HepG2 (cell line): ENCODE data around the gene PCYT2. TPM values are rescaled to one million over a fixed set of nuclear protein-coding genes. Genes with fewer than 3 reads are reported as not detected.
A peak's percentile ranks its signal among the peaks of the same experiment; 100 is the strongest.

Experiments used
- AKAP8 ChIP-seq: sonication (generic); formaldehyde crosslinking; IDR thresholded peaks from 2 replicates; pipeline ENCODE4 v1.5.1; 2020; ENCODE audit warnings: mild to moderate bottlenecking, missing genetic modification reagents
- ARNTL ChIP-seq: sonication (generic); formaldehyde crosslinking; IDR thresholded peaks from 2 replicates; pipeline ENCODE4 v1.4.0; 2020; ENCODE audit warnings: mild to moderate bottlenecking, missing genetic modification reagents
- BORCS8-MEF2B ChIP-seq: sonication (generic); formaldehyde crosslinking; IDR thresholded peaks from 2 replicates; pipeline ENCODE4 v1.8.0; 2022; ENCODE audit warnings: mild to moderate bottlenecking, missing genetic modification reagents
- DZIP1 ChIP-seq: sonication (generic); formaldehyde crosslinking; IDR thresholded peaks from 2 replicates; pipeline ENCODE4 v1.5.0; 2020; ENCODE audit warnings: mild to moderate bottlenecking, missing genetic modification reagents
- EEA1 ChIP-seq: sonication (generic); formaldehyde crosslinking; IDR thresholded peaks from 2 replicates; pipeline ENCODE4 v1.5.1; 2020; ENCODE audit warnings: mild to moderate bottlenecking, missing genetic modification reagents, borderline replicate concordance
- HNRNPL ChIP-seq: fragments of 200-400 bp; formaldehyde crosslinking; IDR thresholded peaks from 2 replicates; pipeline ENCODE4 v1.6.1; 2017; ENCODE audit warnings: mild to moderate bottlenecking, low read depth, low read length
- MTERF4 ChIP-seq: sonication (generic); formaldehyde crosslinking; IDR thresholded peaks from 2 replicates; pipeline ENCODE4 v1.8.0; 2023; ENCODE audit warnings: mild to moderate bottlenecking, missing genetic modification reagents
- POLR2AphosphoS2 ChIP-seq: IDR thresholded peaks from 2 replicates; pipeline ENCODE4 v1.6.1; 2011; ENCODE audit warnings: low read depth, low read length, improper control_type of control experiment
- SALL1 ChIP-seq: sonication (generic); formaldehyde crosslinking; IDR thresholded peaks from 2 replicates; pipeline ENCODE4 v1.8.0; 2022; ENCODE audit warnings: mild to moderate bottlenecking, missing genetic modification reagents
- ZFAT ChIP-seq: sonication (generic); formaldehyde crosslinking; conservative IDR thresholded peaks from 2 replicates; pipeline ENCODE4 v1.8.1; 2023; ENCODE audit warnings: missing genetic modification reagents, inconsistent platforms
- ZNF3 ChIP-seq: IDR thresholded peaks from 2 replicates; pipeline ENCODE4 v1.7.0; 2017; ENCODE audit warnings: inconsistent platforms
- ZNF382 ChIP-seq: sonication (generic); formaldehyde crosslinking; IDR thresholded peaks from 2 replicates; pipeline ENCODE4 v1.5.0; 2020; ENCODE audit warnings: missing genetic modification reagents, mild to moderate bottlenecking, borderline replicate concordance
- ZNF44 ChIP-seq: sonication (generic); formaldehyde crosslinking; IDR thresholded peaks from 2 replicates; pipeline ENCODE4 v1.5.1; 2020; ENCODE audit warnings: mild to moderate bottlenecking, missing genetic modification reagents
- ZNF468 ChIP-seq: sonication (generic); formaldehyde crosslinking; IDR thresholded peaks from 2 replicates; pipeline ENCODE4 v1.8.0; 2022; ENCODE audit warnings: mild to moderate bottlenecking, moderate library complexity, missing genetic modification reagents
- ZNF543 ChIP-seq: sonication (generic); formaldehyde crosslinking; IDR thresholded peaks from 2 replicates; pipeline ENCODE4 v1.4.0; 2020; ENCODE audit warnings: mild to moderate bottlenecking, missing genetic modification reagents
- ZNF547 ChIP-seq: sonication (generic); formaldehyde crosslinking; IDR thresholded peaks from 2 replicates; pipeline ENCODE4 v1.5.1; 2020; ENCODE audit warnings: mild to moderate bottlenecking, missing genetic modification reagents
- ZNF574 ChIP-seq: sonication (generic); formaldehyde crosslinking; IDR thresholded peaks from 2 replicates; pipeline ENCODE4 v1.4.0; 2020; ENCODE audit warnings: missing genetic modification reagents
- ZNF770 ChIP-seq: sonication (generic); formaldehyde crosslinking; IDR thresholded peaks from 2 replicates; pipeline ENCODE4 v1.5.0; 2020; ENCODE audit warnings: mild to moderate bottlenecking, missing genetic modification reagents
- ZSCAN21 ChIP-seq: sonication (generic); formaldehyde crosslinking; IDR thresholded peaks from 2 replicates; pipeline ENCODE4 v1.8.0; 2022; ENCODE audit warnings: mild to moderate bottlenecking, missing genetic modification reagents, moderate library complexity, borderline replicate concordance
- polyA plus RNA-seq, 8 experiments: library from polyadenylated mRNA; depleted of rRNA in 3 of 8; stranded (reverse) in 7 of 8; unstranded in 1 of 8; fragments of >200 nt; fragmentation: Illumina TruSeq in 4 of 8; extraction: Trizol in 4 of 8; gene quantifications; 2 replicates each; pipeline versions ENCODE4 v1.2.1 to v1.2.3, GENCODE V29; 2011 to 2016; ENCODE audit warnings: low read depth in 4 of 8, missing spikeins in 1 of 8, mixed read lengths in 1 of 8; ENCODE audit not compliant: insufficient read depth in 1 of 8
- total RNA-seq, 5 experiments: library from RNA; depleted of rRNA; stranded (reverse); fragments of >200 nt; fragmentation: Illumina TruSeq; extraction: Trizol; gene quantifications; 2 replicates each; pipeline ENCODE4 v1.2.3, GENCODE V29; 2016; ENCODE audit warnings: low read depth in 1 of 5

Gene PCYT2
- total and polyA plus RNA-seq, 2 of the 13 experiments (the other 11 are each of a cell fraction or from before 2014, with no cell fraction given): 147 to 297 TPM

GRCh38 chr17:81952792-81953228 lies 41.6 kb upstream of the PCYT2 start (continued):
- TF ChIP-seq ARNTL (CRISPR knock-in tag) (no peak), POLR2AphosphoS2 (0 out of 2 replicates have a peak, but pooled peaks have one; percentile 60), ZNF543 (no peak), EEA1 (CRISPR knock-in tag) (no peak), ZNF3 (CRISPR knock-in tag) (no peak), ZNF44 (CRISPR knock-in tag) (no peak), ZFAT (CRISPR knock-in tag) (no peak), ZNF382 (CRISPR knock-in tag) (no peak), ZNF770 (CRISPR knock-in tag) (no peak), BORCS8-MEF2B (0 out of 2 replicates have a peak, but pooled peaks have one; percentile 17), SALL1 (CRISPR knock-in tag) (0 out of 2 replicates have a peak, but pooled peaks have one; percentile 27), DZIP1 (CRISPR knock-in tag) (0 out of 2 replicates have a peak, but pooled peaks have one; percentile 25), ZNF574 (CRISPR knock-in tag) (0 out of 2 replicates have a peak, but pooled peaks have one; percentile 27), ZSCAN21 (CRISPR knock-in tag) (0 out of 2 replicates have a peak, but pooled peaks have one; percentile 20), HNRNPL (peak; percentile 76), MTERF4 (no peak), ZNF468 (CRISPR knock-in tag) (no peak), ZNF547 (CRISPR knock-in tag) (no peak), AKAP8 (peak; percentile 78; the same call in 1 of the 2 replicates)
